Prostate gland (tissue), 2 donors: ENCODE results near the gene TARS1. TPM values are rescaled to one million over a fixed set of nuclear protein-coding genes. Genes with fewer than 3 reads are reported as not detected.
"Not testable (repeated sequence)": the region's sequence is repeated elsewhere in the genome, so short reads cannot be mapped to it uniquely, and the experiment has no call there.

Source experiments
- DNase-seq: peaks from one replicate; pipeline ENCODE4 v3.0.0-alpha.2; 2019; ENCODE audit warnings: low spot score
- H3K27ac ChIP-seq, 2 donors: fragments of 200-600 bp; sonication (generic); 2 replicates each; pipeline ENCODE4 v1.5.1; 2017 to 2019
- H3K27me3 ChIP-seq: fragments of 200-600 bp; sonication (generic); replicated peaks from 2 replicates; pipeline ENCODE4 v1.5.1; 2019; ENCODE audit not compliant: insufficient read depth
- H3K36me3 ChIP-seq, 2 donors: fragments of 200-600 bp; sonication (generic); 1 replicate in 1 of 2; 2 replicates in 1 of 2; pipeline versions ENCODE4 v1.5.1 to v1.8.1; 2017 to 2019
- H3K4me1 ChIP-seq: fragments of 200-600 bp; sonication (generic); replicated peaks from 2 replicates; pipeline ENCODE4 v1.5.1; 2019
- H3K4me3 ChIP-seq, 2 donors: fragments of 200-600 bp; sonication (generic); 2 replicates each; pipeline ENCODE4 v1.5.1; 2017 to 2019
- H3K9me3 ChIP-seq: fragments of 200-600 bp; sonication (generic); 2 replicates; pipeline ENCODE4 v1.5.1; 2017
- POLR2A ChIP-seq: fragments of 450-650 bp; IDR thresholded peaks from one replicate; pipeline ENCODE4 v1.6.1; 2016; ENCODE audit warnings: antibody characterized with exemption, mild to moderate bottlenecking
- POLR2AphosphoS5 ChIP-seq: sonication (generic); formaldehyde crosslinking; IDR thresholded peaks from one replicate; pipeline ENCODE4 v1.6.1; 2017; ENCODE audit warnings: antibody characterized with exemption
- WGBS: methylation state at CpG from one replicate; pipeline ENCODE4 v1.1.5; 2018; 5-methylcytosine and 5-hydroxymethylcytosine counted together
- intact Hi-C: fragments of 100-400 bp; cut with DNase I; formaldehyde crosslinking; loops from one replicate; pipeline ENCODE4 v1.14.2; 2022
- total RNA-seq, 2 donors: library from RNA; depleted of rRNA; stranded (reverse); fragments of >200 nt; gene quantifications; one replicate each; pipeline ENCODE4 v1.1.0, GENCODE V29; 2016
- TF ChIP-seq, protein P1 (sequence below), 4 experiments: fragments of 200-600 bp in 2 of 4; fragments of 450-650 bp in 2 of 4; sonication (generic) in 2 of 4; IDR thresholded peaks; 1 replicate in 3 of 4; 2 replicates in 1 of 4; pipeline ENCODE4 v1.5.1; 2016 to 2019; ENCODE audit warnings: antibody characterized with exemption in 4 of 4, mild to moderate bottlenecking in 2 of 4, moderate library complexity in 2 of 4

The TARS1 gene
- total RNA-seq, 2 donors from 2014 or later = 27.4 to 65.9 TPM

DNA sequence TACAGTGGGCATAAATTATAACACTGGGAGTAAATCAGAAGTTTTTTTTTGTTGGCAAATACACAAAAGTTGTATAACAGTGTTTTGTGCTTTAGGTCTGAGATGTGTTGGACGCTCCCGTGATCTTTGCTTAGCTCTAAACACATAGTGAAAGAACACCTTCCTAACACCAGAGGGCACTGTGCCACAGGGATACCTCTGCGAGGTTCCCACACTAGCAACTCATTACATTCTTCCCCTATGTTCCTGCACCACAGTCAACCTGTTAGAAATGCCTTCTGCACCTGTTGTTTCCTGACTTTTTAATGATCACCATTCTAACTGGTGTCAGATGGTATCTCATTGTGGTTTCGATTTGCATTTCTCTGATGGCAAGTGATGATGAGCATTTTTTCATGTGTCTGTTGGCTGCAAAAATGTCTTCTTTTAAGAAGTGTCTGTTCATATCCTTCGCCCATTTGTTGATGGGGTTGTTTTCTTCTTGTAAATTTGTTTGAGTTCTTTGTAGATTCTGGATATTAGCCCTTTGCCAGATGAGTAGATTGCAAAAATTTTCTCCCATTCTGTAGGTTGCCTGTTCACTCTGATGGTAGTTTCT lies 4.8 kb upstream of the TARS1 start:
- not testable (repeated sequence) for H3K27me3 ChIP-seq, H3K27ac ChIP-seq, H3K36me3 ChIP-seq, H3K9me3 ChIP-seq, H3K4me3 ChIP-seq, H3K4me1 ChIP-seq
- DNase-seq = peak; percentile 81
- intact Hi-C loops = loop anchor here (10.0 kb wide), 2 partner anchors 539 to 1029 kb away; no protein-coding TSS in a partner anchor
- 12% methylated on average over 5 of the region's 5 CpGs for WGBS
- TF ChIP-seq, protein P1, sequence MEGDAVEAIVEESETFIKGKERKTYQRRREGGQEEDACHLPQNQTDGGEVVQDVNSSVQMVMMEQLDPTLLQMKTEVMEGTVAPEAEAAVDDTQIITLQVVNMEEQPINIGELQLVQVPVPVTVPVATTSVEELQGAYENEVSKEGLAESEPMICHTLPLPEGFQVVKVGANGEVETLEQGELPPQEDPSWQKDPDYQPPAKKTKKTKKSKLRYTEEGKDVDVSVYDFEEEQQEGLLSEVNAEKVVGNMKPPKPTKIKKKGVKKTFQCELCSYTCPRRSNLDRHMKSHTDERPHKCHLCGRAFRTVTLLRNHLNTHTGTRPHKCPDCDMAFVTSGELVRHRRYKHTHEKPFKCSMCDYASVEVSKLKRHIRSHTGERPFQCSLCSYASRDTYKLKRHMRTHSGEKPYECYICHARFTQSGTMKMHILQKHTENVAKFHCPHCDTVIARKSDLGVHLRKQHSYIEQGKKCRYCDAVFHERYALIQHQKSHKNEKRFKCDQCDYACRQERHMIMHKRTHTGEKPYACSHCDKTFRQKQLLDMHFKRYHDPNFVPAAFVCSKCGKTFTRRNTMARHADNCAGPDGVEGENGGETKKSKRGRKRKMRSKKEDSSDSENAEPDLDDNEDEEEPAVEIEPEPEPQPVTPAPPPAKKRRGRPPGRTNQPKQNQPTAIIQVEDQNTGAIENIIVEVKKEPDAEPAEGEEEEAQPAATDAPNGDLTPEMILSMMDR (IDR thresholded peaks at IDR 0.05) = peak; percentile 49 to 80 (median 69)
- peak; percentile 25 for TF ChIP-seq POLR2AphosphoS5

DNA sequence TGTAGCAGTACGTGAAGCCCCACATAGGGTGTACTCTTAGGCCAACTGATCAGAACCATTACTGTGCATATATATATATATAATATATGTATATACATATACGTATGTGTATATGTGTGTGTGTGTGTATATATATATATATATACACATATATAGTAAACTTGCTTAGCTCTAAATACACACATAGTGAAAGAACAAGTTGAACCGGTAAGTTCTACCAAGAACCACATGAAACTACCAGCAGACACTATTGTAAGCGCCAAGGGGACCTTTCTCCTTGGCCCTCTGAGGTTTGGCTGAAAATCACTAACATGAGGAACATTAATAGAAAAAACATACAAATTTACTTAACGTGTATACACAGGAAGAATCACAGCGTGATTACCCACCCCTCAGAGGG lies 1.8 kb upstream of the TARS1 start:
- Histone ChIP-seq H3K4me3 (peak overlapping the region in 1 of 2 donors; percentile 47), H3K27ac (no peak overlapping the region), H3K36me3 (no peaks in the 10 kb centered on the region), H3K27me3 (no peaks in the 10 kb centered on the region), H3K4me1 (no peaks in the 10 kb centered on the region), H3K9me3 (no peaks in the 10 kb centered on the region)
- WGBS = 68% methylated on average over 6 of the region's 6 CpGs
- DNase-seq = no peak
- intact Hi-C loops = loop anchor here (10.0 kb wide), 2 partner anchors 536 to 1026 kb away; no protein-coding TSS in a partner anchor
- no peak for TF ChIP-seq POLR2A
- TF ChIP-seq, protein P1 (IDR thresholded peaks at IDR 0.05) = no peak
- no peak for TF ChIP-seq POLR2AphosphoS5

DNA sequence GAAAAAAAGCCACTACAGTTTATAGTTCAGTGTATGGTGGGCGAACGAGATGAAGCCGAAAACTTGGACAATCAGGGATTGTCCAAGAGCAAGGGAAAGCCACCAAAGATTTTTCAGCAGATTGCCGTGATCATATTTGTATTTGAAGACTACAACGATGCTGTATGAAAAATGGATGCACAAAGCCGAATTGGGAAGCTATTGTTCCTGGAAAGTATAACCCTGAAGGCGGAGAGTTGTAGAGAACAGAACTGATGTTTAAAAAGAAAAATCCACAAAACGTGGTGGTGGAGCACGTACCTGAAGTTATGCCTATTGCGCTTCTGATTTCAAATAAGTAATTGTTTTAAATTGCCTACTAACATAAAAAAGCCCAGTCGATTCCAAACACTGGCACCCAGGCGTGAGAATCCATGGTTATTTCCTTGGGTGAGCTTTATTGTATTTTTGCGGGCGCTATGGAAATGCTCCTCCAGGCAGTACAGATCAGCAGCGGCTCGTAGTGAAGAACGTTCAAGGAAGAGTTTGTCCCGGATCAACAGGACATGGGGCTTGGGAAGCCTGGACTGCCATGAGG lies 772 bp upstream of the TARS1 start:
- no peaks in the 10 kb centered on the region for H3K27me3 ChIP-seq
- H3K9me3 ChIP-seq = no peaks in the 10 kb centered on the region
- no peaks in the 10 kb centered on the region for H3K4me1 ChIP-seq
- DNase-seq = no peak
- H3K27ac ChIP-seq = peak overlapping the region; percentile 82 to 85
- TF ChIP-seq POLR2AphosphoS5 = no peak
- no peak for TF ChIP-seq POLR2A
- TF ChIP-seq, protein P1 (IDR thresholded peaks at IDR 0.05) = no peak
- intact Hi-C loops = loop anchor here (10.0 kb wide), 4 partner anchors 535 to 1485 kb away; partner anchors contain the start of genes AMACR and DNAJC21
- WGBS = 4% methylated on average over 18 of the region's 18 CpGs
- H3K4me3 ChIP-seq = peak overlapping the region; percentile 47 to 65
- no peaks in the 10 kb centered on the region for H3K36me3 ChIP-seq

- peak; percentile 17 for DNase-seq
- TF ChIP-seq, protein P1 (IDR thresholded peaks at IDR 0.05) = no peak
- TF ChIP-seq POLR2A = no peak
- TF ChIP-seq POLR2AphosphoS5 = no peak
- no peaks in the 10 kb centered on the region for H3K9me3 ChIP-seq
- H3K36me3 ChIP-seq = no peaks in the 10 kb centered on the region
- H3K27ac ChIP-seq = peak overlapping the region; percentile 82 to 85
- no peaks in the 10 kb centered on the region for H3K4me1 ChIP-seq
- H3K4me3 ChIP-seq = peak overlapping the region; percentile 47 to 65
- intact Hi-C loops = loop anchor here (10.0 kb wide), 2 partner anchors 563 to 1483 kb away; partner anchors contain the start of genes AMACR and DNAJC21
- WGBS = 3% methylated on average over 22 of the region's 22 CpGs
- no peaks in the 10 kb centered on the region for H3K27me3 ChIP-seq
Measured at GRCh38 chr5:33441241-33442177, 744 bp downstream of the TARS1 start.
